ENCODE results near the gene GADL1. TPM values are rescaled to one million over a fixed set of nuclear protein-coding genes. Genes with fewer than 3 reads are reported as not detected.

GADL1 gene
- total and polyA plus RNA-seq, 4 donors, result 0.01 to 2.4 (median 0.05) TPM

GRCh38 chr3:30793740-30794139, 100.7 kb downstream of the GADL1 start:
- TF ChIP-seq CTCF (IDR thresholded peaks at IDR 0.05; ENCODE audit: control extremely low read depth, extremely low read depth), result no peak
- no peaks in the 10 kb centered on the region for H3K4me1 ChIP-seq (ENCODE audit: control insufficient read depth in 5 of 5, insufficient read depth in 5 of 5, low read length in 5 of 5)
- no peaks in the 10 kb centered on the region for H3K9me3 ChIP-seq (ENCODE audit: control insufficient read depth in 4 of 4, insufficient read depth in 3 of 4, low read length in 3 of 4)
- H3K9ac ChIP-seq (ENCODE audit: insufficient read depth in 1 of 2, low read length in 2 of 2), result no peak overlapping the region
- DNase-seq (no peak), ATAC-seq (ENCODE audit: insufficient read depth, low FRiP score) (no peak)
- no peak overlapping the region for H3K4me3 ChIP-seq
- no peak overlapping the region for H3K27ac ChIP-seq (ENCODE audit: low read depth in 1 of 2, low read length in 1 of 2)
- H3K36me3 ChIP-seq (ENCODE audit: control insufficient read depth in 4 of 4, insufficient read depth in 4 of 4, low read length in 4 of 4), result no peaks in the 10 kb centered on the region
- H3K27me3 ChIP-seq (ENCODE audit: control insufficient read depth in 3 of 3, insufficient read depth in 3 of 3, low read length in 2 of 3), result no peaks in the 10 kb centered on the region
- 85 to 90% methylated on average over 4 of the region's 4 CpGs for WGBS, 2 donors

GRCh38 chr3:30790150-30790549, 104.3 kb downstream of the GADL1 start:
- DNase-seq (no peak), ATAC-seq (ENCODE audit: insufficient read depth, low FRiP score) (no peak)
- Histone ChIP-seq H3K27me3 (ENCODE audit: control insufficient read depth in 3 of 3, insufficient read depth in 3 of 3, low read length in 2 of 3) (no peaks in the 10 kb centered on the region), H3K4me3 (no peak overlapping the region), H3K36me3 (ENCODE audit: control insufficient read depth in 4 of 4, insufficient read depth in 4 of 4, low read length in 4 of 4) (no peaks in the 10 kb centered on the region), H3K27ac (ENCODE audit: low read depth in 1 of 2, low read length in 1 of 2) (no peak overlapping the region), H3K9ac (ENCODE audit: insufficient read depth in 1 of 2, low read length in 2 of 2) (no peak overlapping the region), H3K9me3 (ENCODE audit: control insufficient read depth in 4 of 4, insufficient read depth in 3 of 4, low read length in 3 of 4) (no peaks in the 10 kb centered on the region), H3K4me1 (ENCODE audit: control insufficient read depth in 5 of 5, insufficient read depth in 5 of 5, low read length in 5 of 5) (no peaks in the 10 kb centered on the region)
- TF ChIP-seq CTCF (IDR thresholded peaks at IDR 0.05; ENCODE audit: control extremely low read depth, extremely low read depth), result no peak

- Histone ChIP-seq H3K4me3 (no peak overlapping the region), H3K36me3 (ENCODE audit: control insufficient read depth in 4 of 4, insufficient read depth in 4 of 4, low read length in 4 of 4) (no peaks in the 10 kb centered on the region), H3K27ac (ENCODE audit: low read depth in 1 of 2, low read length in 1 of 2) (no peak overlapping the region), H3K4me1 (ENCODE audit: control insufficient read depth in 5 of 5, insufficient read depth in 5 of 5, low read length in 5 of 5) (no peaks in the 10 kb centered on the region), H3K9ac (ENCODE audit: insufficient read depth in 1 of 2, low read length in 2 of 2) (no peak overlapping the region), H3K9me3 (ENCODE audit: control insufficient read depth in 4 of 4, insufficient read depth in 3 of 4, low read length in 3 of 4) (no peaks in the 10 kb centered on the region), H3K27me3 (ENCODE audit: control insufficient read depth in 3 of 3, insufficient read depth in 3 of 3, low read length in 2 of 3) (no peaks in the 10 kb centered on the region)
- TF ChIP-seq CTCF (IDR thresholded peaks at IDR 0.05; ENCODE audit: control extremely low read depth, extremely low read depth), result no peak
- ATAC-seq (ENCODE audit: insufficient read depth, low FRiP score) (no peak), DNase-seq (no peak)
Measured at GRCh38 chr3:30786365-30786764, 108.1 kb downstream of the GADL1 start.

- TF ChIP-seq CTCF (IDR thresholded peaks at IDR 0.05; ENCODE audit: control extremely low read depth, extremely low read depth), result no peak
- no peak overlapping the region for H3K4me3 ChIP-seq
- no peak overlapping the region for H3K27ac ChIP-seq (ENCODE audit: low read depth in 1 of 2, low read length in 1 of 2)
- no peak overlapping the region for H3K9ac ChIP-seq (ENCODE audit: insufficient read depth in 1 of 2, low read length in 2 of 2)
- no peaks in the 10 kb centered on the region for H3K9me3 ChIP-seq (ENCODE audit: control insufficient read depth in 4 of 4, insufficient read depth in 3 of 4, low read length in 3 of 4)
- 86 to 94% methylated on average over 1 of the region's 1 CpG for WGBS, 2 donors
- ATAC-seq (ENCODE audit: insufficient read depth, low FRiP score) (no peak), DNase-seq (no peak)
- H3K27me3 ChIP-seq (ENCODE audit: control insufficient read depth in 3 of 3, insufficient read depth in 3 of 3, low read length in 2 of 3), result no peaks in the 10 kb centered on the region
- H3K4me1 ChIP-seq (ENCODE audit: control insufficient read depth in 5 of 5, insufficient read depth in 5 of 5, low read length in 5 of 5), result peaks cover 0 to 8% (median 0%) of the 10 kb centered on the region in 5 donors
- no peaks in the 10 kb centered on the region for H3K36me3 ChIP-seq (ENCODE audit: control insufficient read depth in 4 of 4, insufficient read depth in 4 of 4, low read length in 4 of 4)
Measured at GRCh38 chr3:30779686-30780287, 114.7 kb downstream of the GADL1 start.

Measured in lung (tissue), 12 donors.